ENCODE results near the gene APOB. TPM values are rescaled to one million over a fixed set of nuclear protein-coding genes. Genes with fewer than 3 reads are reported as not detected.
"Not testable (repeated sequence)": the region's sequence is repeated elsewhere in the genome, so short reads cannot be mapped to it uniquely, and the experiment has no call there.

Gene APOB
- total RNA-seq, 2 experiments from 2014 or later = not detected

DNA sequence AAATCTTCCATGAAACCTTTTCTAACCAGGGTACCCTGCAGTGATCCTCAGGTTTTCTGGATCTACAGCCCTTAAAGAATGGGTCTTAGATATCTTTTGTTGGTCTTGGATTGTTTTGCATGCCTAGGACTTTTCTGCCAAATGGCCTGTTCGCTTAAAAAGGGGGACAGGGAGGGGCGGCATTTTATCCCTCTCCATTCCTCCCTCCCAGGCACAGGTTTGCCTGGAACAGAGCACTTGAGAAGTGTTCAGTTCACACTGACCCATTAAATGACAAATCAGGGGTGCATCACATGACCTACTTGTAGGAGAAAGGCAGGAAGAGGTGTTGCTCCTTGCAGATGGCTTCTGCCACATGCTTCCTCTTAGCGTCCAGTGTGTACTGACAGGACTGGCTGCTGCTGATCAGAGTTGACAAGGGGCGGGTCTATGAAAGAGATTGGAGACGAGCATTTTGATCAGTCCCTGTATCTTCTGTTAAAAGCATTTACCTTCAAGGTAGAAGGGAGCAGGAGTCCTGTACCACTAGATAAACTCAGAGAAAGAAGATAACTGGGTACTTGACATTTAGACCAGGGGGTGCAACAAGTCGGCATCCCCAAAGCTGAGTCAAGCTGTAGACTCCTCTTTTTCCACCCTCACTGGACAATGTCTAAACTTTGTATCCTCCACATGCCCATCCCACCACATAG is 8.4 kb downstream of the APOB start:
- no peaks in the 10 kb centered on the region for H3K4me1 Mint-ChIP-seq (ENCODE audit: low read depth)
- no peak for ATAC-seq
- H3K9me3 Mint-ChIP-seq (ENCODE audit: insufficient read depth) = no peaks in the 10 kb centered on the region
- POLR2A ChIA-PET = no interaction called here
- H3K4me3 Mint-ChIP-seq = no peak overlapping the region
- peaks cover 2% of the 10 kb centered on the region for H3K27me3 Mint-ChIP-seq (ENCODE audit: low read depth)
- H3K27ac Mint-ChIP-seq = no peak overlapping the region
- H3K36me3 Mint-ChIP-seq (ENCODE audit: low read depth) = no peaks in the 10 kb centered on the region
- CTCF ChIA-PET = no interaction called here
- no peak for DNase-seq

DNA sequence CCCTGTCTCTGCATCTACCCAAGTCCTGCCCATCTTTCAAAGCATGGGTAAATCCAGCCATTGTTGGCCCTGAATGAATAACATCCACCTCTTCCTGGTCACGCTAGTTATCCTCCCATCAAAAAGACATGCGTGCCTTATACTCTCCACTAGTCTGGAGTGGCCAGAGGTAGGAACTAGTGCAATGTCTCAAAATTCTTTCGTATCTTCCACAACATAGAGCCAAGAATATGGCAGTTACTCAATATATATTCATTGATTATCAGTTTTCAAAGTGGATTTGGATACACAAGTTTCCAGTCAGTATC is 8.9 kb downstream of the APOB start:
- no peak for DNase-seq
- peaks cover 2% of the 10 kb centered on the region for H3K27me3 Mint-ChIP-seq (ENCODE audit: low read depth)
- no peak overlapping the region for H3K4me3 Mint-ChIP-seq
- H3K9me3 Mint-ChIP-seq (ENCODE audit: insufficient read depth) = no peaks in the 10 kb centered on the region
- H3K27ac Mint-ChIP-seq = no peak overlapping the region
- no peaks in the 10 kb centered on the region for H3K36me3 Mint-ChIP-seq (ENCODE audit: low read depth)
- no peaks in the 10 kb centered on the region for H3K4me1 Mint-ChIP-seq (ENCODE audit: low read depth)
- ATAC-seq = no peak
- CTCF ChIA-PET = no interaction called here
- POLR2A ChIA-PET = no interaction called here

DNA sequence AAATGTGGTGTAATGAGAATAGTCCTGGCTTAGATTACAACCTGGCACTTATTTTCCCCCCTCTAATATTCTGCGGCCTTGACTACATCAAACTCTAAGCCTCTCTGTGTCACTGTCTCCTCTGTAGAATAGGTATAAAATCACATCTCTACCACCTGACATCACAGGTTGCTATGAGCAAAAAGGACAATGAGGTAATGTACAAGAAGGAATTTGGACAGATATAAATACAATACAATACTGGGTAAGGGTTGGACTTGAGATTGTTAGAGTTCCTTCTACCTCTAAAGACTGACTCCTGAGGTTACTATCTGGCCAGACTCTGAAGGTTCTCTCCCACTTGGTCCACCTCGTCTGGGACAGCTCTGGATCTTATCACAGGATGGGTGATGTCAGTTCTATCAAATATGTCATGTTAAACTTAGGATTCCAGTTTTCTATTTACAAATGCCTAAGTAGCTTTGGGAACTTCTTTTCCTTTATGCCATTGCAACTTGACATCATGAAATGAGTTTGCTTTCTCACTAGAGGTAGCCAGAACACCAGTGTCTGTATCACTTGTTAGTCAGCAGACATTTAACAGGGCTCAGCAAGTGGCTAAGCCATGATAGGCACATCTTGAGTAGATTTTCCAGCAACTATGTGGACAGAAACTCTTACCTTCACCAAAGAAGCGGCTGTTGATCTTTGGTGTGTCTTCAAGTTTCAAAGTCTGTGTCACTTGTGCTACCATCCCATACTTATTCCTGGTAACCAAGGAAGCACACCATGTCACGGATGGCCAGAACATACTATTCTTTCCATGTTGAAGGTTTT is 9.5 kb downstream of the APOB start:
- CTCF ChIA-PET = no interaction called here
- no peaks in the 10 kb centered on the region for H3K4me1 Mint-ChIP-seq (ENCODE audit: low read depth)
- no peak for DNase-seq
- H3K36me3 Mint-ChIP-seq (ENCODE audit: low read depth) = no peaks in the 10 kb centered on the region
- no peak for ATAC-seq
- no peaks in the 10 kb centered on the region for H3K9me3 Mint-ChIP-seq (ENCODE audit: insufficient read depth)
- H3K27me3 Mint-ChIP-seq (ENCODE audit: low read depth) = peaks cover 2% of the 10 kb centered on the region
- H3K4me3 Mint-ChIP-seq = no peak overlapping the region
- POLR2A ChIA-PET = no interaction called here
- H3K27ac Mint-ChIP-seq = no peak overlapping the region

DNA sequence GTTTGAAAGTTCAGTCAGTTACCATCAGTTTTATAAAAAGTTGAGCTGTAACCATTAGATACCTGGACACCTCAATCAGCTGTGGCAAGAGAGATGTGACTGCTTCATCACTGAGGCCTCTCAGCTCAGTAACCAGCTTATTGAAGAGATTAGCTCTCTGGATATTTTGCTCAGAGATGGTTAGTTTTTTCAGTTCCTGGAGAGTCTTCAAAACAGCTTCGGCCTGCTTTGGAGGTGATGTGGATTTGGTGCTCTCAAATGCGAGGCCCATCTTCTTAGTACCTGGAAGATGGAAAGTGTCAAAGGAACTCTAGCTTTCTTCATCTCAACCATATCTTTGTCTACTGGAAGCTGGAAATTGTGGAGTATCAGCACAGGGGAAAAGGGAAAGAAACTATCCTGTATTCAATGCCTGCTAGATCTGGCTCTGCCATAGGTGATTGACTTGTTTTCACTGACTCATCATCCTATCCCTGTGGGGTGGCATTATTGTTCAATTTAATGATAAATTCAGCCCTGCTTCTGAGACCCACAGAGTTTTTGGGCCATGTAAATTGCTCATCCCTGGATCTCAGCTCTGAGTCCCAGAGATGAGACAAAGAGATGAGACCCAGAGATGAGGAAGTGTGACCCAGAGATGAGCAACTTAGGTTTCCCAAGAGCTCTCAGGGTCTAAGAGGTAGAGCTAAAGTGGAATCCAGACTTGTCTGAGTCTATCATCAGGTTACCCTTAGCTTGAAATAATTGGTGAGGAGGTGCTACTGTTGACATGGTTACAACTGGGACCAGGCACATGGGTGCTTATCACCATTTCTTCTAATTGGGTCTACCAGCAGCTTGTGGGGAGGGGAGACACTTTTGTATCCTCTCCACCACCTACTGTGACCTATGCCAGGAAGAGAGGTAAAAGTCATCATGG is 10.4 kb downstream of the APOB start:
- POLR2A ChIA-PET = no interaction called here
- DNase-seq = no peak
- H3K27ac Mint-ChIP-seq = no peak overlapping the region

DNA sequence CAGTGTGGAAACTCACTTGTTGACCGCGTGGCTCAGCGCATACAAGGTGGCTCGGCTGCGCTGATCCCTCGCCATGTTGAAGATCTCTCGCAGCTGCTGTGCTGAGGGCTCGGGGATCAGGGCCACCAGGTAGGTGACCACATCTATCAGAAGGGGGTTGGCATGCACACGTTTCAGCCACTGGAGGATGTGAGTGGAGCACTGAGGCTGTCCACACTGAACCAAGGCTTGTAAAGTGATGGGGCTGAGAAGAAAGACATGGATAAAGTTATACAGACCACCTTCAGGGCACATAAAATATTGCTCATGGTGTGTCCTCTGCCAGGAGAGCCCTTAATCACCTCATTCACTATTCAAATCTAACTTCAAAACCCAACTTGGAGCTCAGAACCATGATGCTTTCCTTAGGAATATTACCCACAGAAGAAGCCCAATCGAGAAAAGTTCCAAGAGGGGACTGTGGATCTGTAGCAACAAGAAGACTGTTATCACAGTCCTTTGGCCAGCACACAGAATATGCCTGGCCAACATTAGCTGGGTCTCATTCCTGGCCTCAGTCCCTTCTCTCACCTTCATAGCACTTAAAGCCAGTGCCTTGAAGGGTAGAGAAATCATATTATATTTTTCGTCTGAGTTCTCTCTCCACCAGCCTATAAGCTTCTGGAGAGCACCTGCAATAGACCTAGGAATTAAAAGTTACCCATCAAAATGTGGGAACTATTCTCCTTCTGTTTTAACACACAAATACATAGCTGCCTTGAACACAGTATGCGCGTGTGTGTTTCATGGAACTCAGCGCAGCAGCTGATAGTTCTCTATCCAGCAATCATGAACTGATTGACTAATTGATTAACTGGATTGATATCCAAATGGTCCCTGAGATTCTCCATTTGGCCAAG is 11.3 kb downstream of the APOB start:
- no peak for ATAC-seq
- Mint-ChIP-seq H3K27ac (no peak overlapping the region), H3K4me1 (ENCODE audit: low read depth) (no peaks in the 10 kb centered on the region), H3K9me3 (ENCODE audit: insufficient read depth) (no peaks in the 10 kb centered on the region), H3K27me3 (ENCODE audit: low read depth) (peaks cover 2% of the 10 kb centered on the region), H3K36me3 (ENCODE audit: low read depth) (no peaks in the 10 kb centered on the region), H3K4me3 (no peak overlapping the region)
- DNase-seq = no peak
- CTCF ChIA-PET = interaction anchor here (0.7 kb wide), 1 partner anchor 193 kb away, joined by 3 read pairs; no protein-coding TSS in a partner anchor
- POLR2A ChIA-PET = no interaction called here

More for the DNA sequence above, 10.4 kb downstream of the APOB start:
- Mint-ChIP-seq H3K27me3 (ENCODE audit: low read depth) (peaks cover 2% of the 10 kb centered on the region), H3K36me3 (ENCODE audit: low read depth) (no peaks in the 10 kb centered on the region), H3K4me3 (no peak overlapping the region), H3K9me3 (ENCODE audit: insufficient read depth) (no peaks in the 10 kb centered on the region), H3K4me1 (ENCODE audit: low read depth) (no peaks in the 10 kb centered on the region)
- ATAC-seq = no peak
- CTCF ChIA-PET = interaction anchor here (0.7 kb wide), 1 partner anchor 192 kb away, joined by 3 read pairs; no protein-coding TSS in a partner anchor

DNA sequence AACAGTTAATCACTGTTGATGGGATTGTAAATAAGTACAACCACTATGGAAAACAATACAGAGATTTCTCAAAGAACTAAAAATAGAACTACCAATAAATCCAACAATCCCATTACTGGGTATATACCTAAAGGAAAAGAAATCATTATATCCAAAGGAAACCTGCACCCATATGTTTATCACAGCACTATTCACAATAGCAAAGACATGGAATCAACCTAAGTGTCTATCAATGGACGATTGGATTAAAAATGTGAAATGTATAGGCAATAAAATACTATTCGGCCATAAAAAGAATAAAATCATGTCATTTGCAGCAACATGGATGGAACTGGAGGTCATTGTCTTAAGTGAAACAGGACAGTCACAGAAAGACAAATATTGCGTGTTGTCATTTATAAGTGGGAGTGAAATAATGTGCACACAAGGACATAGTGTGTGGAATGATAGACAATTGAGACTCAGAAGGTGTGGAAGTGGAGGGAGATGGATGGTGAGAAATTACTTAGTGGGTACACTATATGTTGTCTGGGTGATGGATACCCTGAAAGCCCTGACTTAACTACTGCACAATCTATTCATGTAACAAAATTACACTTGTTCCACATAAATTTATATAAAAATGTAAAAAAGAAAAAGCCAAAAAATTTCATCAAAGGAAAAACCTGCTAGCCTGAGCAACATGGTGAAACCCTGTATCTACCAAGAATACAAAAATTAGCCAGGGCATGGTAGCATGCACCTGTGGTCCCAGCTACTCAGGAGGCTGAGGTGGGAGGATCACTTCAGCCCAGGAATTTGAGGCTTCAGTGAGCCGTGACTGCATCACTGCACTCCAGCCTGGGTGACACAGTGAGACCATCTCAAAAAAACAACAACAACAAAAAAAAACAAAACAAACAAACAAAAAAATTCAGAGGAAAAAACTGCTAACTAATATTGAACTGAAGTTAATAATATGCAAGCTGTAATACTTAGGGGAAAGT is 12.6 kb downstream of the APOB start:
- Mint-ChIP-seq H3K4me3 (no peak overlapping the region), H3K4me1 (ENCODE audit: low read depth) (no peaks in the 10 kb centered on the region), H3K27ac (no peak overlapping the region), H3K9me3 (ENCODE audit: insufficient read depth) (no peaks in the 10 kb centered on the region), H3K27me3 (ENCODE audit: low read depth) (peaks cover 2% of the 10 kb centered on the region), H3K36me3 (ENCODE audit: low read depth) (no peaks in the 10 kb centered on the region)
- ATAC-seq (no peak), DNase-seq (no peak)
- ChIA-PET CTCF (no interaction called here), POLR2A (interaction anchor here (0.6 kb wide), 1 partner anchor 687 kb away, joined by 4 read pairs; no protein-coding TSS in a partner anchor)

DNA sequence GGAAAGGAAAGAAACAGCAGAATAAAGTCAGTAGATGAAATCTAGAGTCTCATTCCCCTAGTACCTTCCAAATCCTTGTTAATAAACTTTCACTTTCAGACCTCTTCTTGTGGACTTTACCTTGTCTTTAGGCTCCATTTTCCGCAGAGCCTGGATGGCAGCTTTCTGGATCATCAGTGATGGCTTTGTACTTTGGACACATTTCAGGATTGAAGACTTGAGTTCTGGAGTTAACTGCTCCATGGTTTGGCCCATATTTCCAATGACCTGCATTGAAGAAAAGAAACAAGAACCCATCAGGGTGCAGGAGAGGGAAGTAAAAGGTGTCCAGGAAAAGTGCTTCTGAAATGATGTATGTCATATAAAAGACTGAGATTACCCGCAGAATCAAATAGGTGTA is 14.4 kb downstream of the APOB start:
- H3K9me3 Mint-ChIP-seq (ENCODE audit: insufficient read depth) = no peaks in the 10 kb centered on the region
- H3K27me3 Mint-ChIP-seq (ENCODE audit: low read depth) = peaks cover 2% of the 10 kb centered on the region
- ATAC-seq = no peak
- ChIA-PET CTCF (interaction anchor here (1.1 kb wide), 1 partner anchor 12 kb away, joined by 3 read pairs; no protein-coding TSS in a partner anchor), POLR2A (no interaction called here)
- no peaks in the 10 kb centered on the region for H3K36me3 Mint-ChIP-seq (ENCODE audit: low read depth)
- no peak overlapping the region for H3K4me3 Mint-ChIP-seq
- no peak overlapping the region for H3K27ac Mint-ChIP-seq
- no peak for DNase-seq
- H3K4me1 Mint-ChIP-seq (ENCODE audit: low read depth) = no peaks in the 10 kb centered on the region

DNA sequence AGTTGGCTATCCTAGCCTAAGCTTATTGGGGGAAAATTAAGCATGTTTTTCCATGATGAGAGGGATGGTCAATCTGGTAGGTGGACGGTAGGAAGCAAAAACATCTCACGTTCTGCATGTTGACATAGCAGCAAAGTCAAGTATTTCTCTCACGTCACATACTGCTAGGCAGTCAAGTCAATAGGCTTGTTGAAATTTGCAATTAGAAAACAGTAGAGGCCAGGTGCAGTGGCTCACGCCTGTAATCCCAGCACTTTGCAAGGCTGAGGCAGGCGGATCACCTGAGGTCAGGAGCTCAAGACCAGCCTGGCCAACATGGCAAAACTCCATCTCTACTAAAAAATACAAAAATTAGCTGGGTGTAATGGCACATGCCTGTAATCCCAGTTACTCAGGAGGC is 14.9 kb downstream of the APOB start:
- H3K27ac Mint-ChIP-seq; POLR2A ChIA-PET; H3K9me3 Mint-ChIP-seq (ENCODE audit: insufficient read depth); H3K36me3 Mint-ChIP-seq (ENCODE audit: low read depth); H3K4me1 Mint-ChIP-seq (ENCODE audit: low read depth); DNase-seq; CTCF ChIA-PET; H3K4me3 Mint-ChIP-seq; ATAC-seq; H3K27me3 Mint-ChIP-seq (ENCODE audit: low read depth): not testable (repeated sequence)

DNA sequence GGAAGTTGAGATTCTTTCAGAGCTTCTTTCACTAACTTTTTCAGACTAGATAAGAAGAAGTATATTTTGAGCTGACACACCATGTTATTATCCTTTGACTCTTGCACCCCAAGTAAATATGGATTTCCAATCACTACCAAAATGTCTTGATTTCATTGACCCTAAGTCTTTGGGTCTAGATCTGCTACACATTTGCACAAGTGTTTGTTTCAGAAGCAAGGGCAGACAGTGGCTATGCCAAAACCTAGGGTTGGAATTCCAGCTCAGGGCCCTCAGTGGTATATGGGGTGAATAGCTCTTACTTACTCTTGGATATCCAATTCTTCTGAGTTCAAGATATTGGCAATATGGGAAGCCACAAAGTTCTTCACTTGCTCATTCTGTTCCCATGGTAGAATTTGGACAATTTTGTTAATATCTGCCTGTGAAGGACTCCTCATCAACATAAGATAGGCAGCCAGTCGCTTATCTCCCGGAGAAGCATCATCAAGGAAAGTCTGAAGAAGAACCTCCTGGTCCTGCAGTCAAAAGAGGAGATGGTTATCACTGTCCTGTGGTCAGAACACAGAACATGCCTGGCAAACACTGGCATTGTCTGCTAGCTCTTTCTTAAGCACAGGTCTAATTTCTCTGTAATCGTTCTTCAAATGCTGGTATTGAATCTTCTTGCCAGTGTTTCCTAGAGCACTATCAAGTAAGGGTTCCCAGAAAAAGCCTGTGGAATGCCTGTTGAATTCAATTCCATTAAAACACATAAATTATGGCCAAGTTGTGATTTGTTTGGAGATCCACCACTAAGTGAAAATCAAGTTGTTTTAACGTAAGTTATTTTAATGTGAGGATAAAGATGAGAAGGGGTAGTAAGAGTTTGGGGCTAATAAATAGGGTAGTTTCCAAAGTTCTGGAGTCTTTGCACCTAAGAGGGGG is 15.6 kb downstream of the APOB start:
- no peak for DNase-seq
- ChIA-PET CTCF (no interaction called here), POLR2A (no interaction called here)
- H3K27me3 Mint-ChIP-seq (ENCODE audit: low read depth) = peaks cover 2% of the 10 kb centered on the region
- no peak overlapping the region for H3K4me3 Mint-ChIP-seq
- no peak overlapping the region for H3K27ac Mint-ChIP-seq
- no peaks in the 10 kb centered on the region for H3K4me1 Mint-ChIP-seq (ENCODE audit: low read depth)
- no peaks in the 10 kb centered on the region for H3K36me3 Mint-ChIP-seq (ENCODE audit: low read depth)
- H3K9me3 Mint-ChIP-seq (ENCODE audit: insufficient read depth) = no peaks in the 10 kb centered on the region
- no peak for ATAC-seq
